B cell (primary cell): ENCODE measurements around the gene UGT2B15. TPM values are rescaled to one million over a fixed set of nuclear protein-coding genes. Genes with fewer than 3 reads are reported as not detected.
"Not testable (repeated sequence)": the region's sequence is repeated elsewhere in the genome, so short reads cannot be mapped to it uniquely, and the experiment has no call there.

Source experiments
- ATAC-seq: fragments of 200-7000 bp; cut with Tn5 transposase; one replicate; pipeline ENCODE4 v1.10.0; 2021; ENCODE audit warnings: low read depth, mild to moderate bottlenecking, moderate number of reproducible peaks, moderate library complexity
- CTCF ChIA-PET: fragments of 350-600 bp; sonication (Branson Sonifier 250); formaldehyde crosslinking; loops from one replicate; lab custom pipeline; 2021; ENCODE audit warnings: antibody characterized with exemption, inconsistent platforms; lab: Charles Lee
- POLR2A ChIA-PET: fragments of 350-600 bp; sonication (Branson Sonifier 250); formaldehyde crosslinking; loops from one replicate; lab custom pipeline; 2021; ENCODE audit warnings: antibody characterized with exemption; lab: Charles Lee
- DNase-seq: peaks from one replicate; pipeline ENCODE4 v3.0.0; 2013
- H2AFZ ChIP-seq: 2 replicates; pipeline ENCODE4 v1.6.1; 2012; ENCODE audit warnings: mild to moderate bottlenecking, low read depth, low read length; ENCODE audit not compliant: insufficient read depth, poor library complexity, severe bottlenecking
- H3K27ac ChIP-seq, 2 donors: 1 replicate in 1 of 2; 2 replicates in 1 of 2; pipeline ENCODE4 v1.5.1; 2012 to 2013; ENCODE audit warnings: low read length in 2 of 2, mild to moderate bottlenecking in 2 of 2, moderate library complexity in 1 of 2
- H3K27me3 ChIP-seq, 4 experiments: fragments of 200-600 bp in 1 of 4; sonication (generic) in 1 of 4; replicated peaks in 1 of 4; 1 replicate in 2 of 4; 2 replicates in 2 of 4; pipeline versions ENCODE4 v1.6.1 to v1.7.0; 2013 to 2016; ENCODE audit warnings: low read length in 3 of 4, mild to moderate bottlenecking in 2 of 4, mixed read lengths in 1 of 4, moderate library complexity in 1 of 4; ENCODE audit not compliant: insufficient read depth in 4 of 4, control insufficient read depth in 3 of 4; ENCODE audit errors: control extremely low read depth in 1 of 4
- H3K36me3 ChIP-seq, 2 experiments: replicated peaks in 1 of 2; 1 replicate in 1 of 2; 2 replicates in 1 of 2; pipeline versions ENCODE4 v1.6.1 to v1.7.1; 2013; ENCODE audit warnings: low read length in 1 of 2; ENCODE audit not compliant: insufficient read depth in 2 of 2, control insufficient read depth in 1 of 2; ENCODE audit errors: control extremely low read depth in 1 of 2, extremely low read depth in 1 of 2
- H3K4me1 ChIP-seq, 2 donors: fragments of 200-600 bp in 1 of 2; sonication (generic) in 1 of 2; 1 replicate in 1 of 2; 2 replicates in 1 of 2; pipeline versions ENCODE4 v1.5.1 to v1.6.1; 2013 to 2017; ENCODE audit warnings: low read length in 2 of 2; ENCODE audit not compliant: control insufficient read depth in 2 of 2, insufficient read depth in 2 of 2
- H3K4me2 ChIP-seq: replicated peaks from 2 replicates; pipeline ENCODE3; 2012; ENCODE audit warnings: mild to moderate bottlenecking, low read depth, low read length; ENCODE audit not compliant: poor library complexity, severe bottlenecking
- H3K4me3 ChIP-seq, 5 experiments: fragments of 200-600 bp in 1 of 5; sonication (generic) in 1 of 5; 1 replicate in 3 of 5; 2 replicates in 2 of 5; pipeline versions ENCODE4 v1.5.1 to v1.7.0; 2011 to 2016; ENCODE audit warnings: low read length in 4 of 5, mild to moderate bottlenecking in 4 of 5, low read depth in 2 of 5, control low read depth in 1 of 5, moderate library complexity in 1 of 5; ENCODE audit not compliant: insufficient read depth in 1 of 5; ENCODE audit errors: control extremely low read depth in 1 of 5, extremely low read depth in 1 of 5
- H3K79me2 ChIP-seq: fragments of 200-600 bp; sonication (generic); one replicate; pipeline ENCODE4 v1.6.0; 2016; ENCODE audit warnings: low read length; ENCODE audit not compliant: control insufficient read depth, insufficient read depth
- H3K9ac ChIP-seq: fragments of 200-600 bp; sonication (generic); 2 replicates; pipeline ENCODE4 v1.6.1; 2017; ENCODE audit warnings: mild to moderate bottlenecking, low read length, moderate library complexity
- H3K9me3 ChIP-seq, 3 donors: one replicate each; pipeline versions ENCODE4 v1.6.1 to v1.7.1; 2013; ENCODE audit warnings: low read length in 2 of 3; ENCODE audit not compliant: control insufficient read depth in 2 of 3, insufficient read depth in 1 of 3; ENCODE audit errors: control extremely low read depth in 1 of 3
- H4K20me1 ChIP-seq: 2 replicates; pipeline ENCODE4 v1.6.0; 2012; ENCODE audit warnings: mild to moderate bottlenecking, low read length; ENCODE audit not compliant: insufficient read depth, control insufficient read depth, poor library complexity, severe bottlenecking
- H3K27ac Mint-ChIP-seq: one replicate; pipeline ENCODE4 v1.8.0; 2021; ENCODE audit warnings: mixed read lengths
- H3K27me3 Mint-ChIP-seq: one replicate; pipeline ENCODE4 v1.8.0; 2021; ENCODE audit warnings: mixed read lengths
- H3K4me1 Mint-ChIP-seq: one replicate; pipeline ENCODE4 v1.8.0; 2021; ENCODE audit warnings: mixed read lengths
- H3K4me3 Mint-ChIP-seq: one replicate; pipeline ENCODE4 v1.8.0; 2021; ENCODE audit warnings: mixed read lengths
- H3K9me3 Mint-ChIP-seq: one replicate; pipeline ENCODE4 v1.8.0; 2022; ENCODE audit warnings: mixed read lengths; ENCODE audit not compliant: insufficient read depth
- WGBS: methylation state at CpG from one replicate; pipeline ENCODE4 v1.1.5; 2013; ENCODE audit warnings: missing lambda C conversion rate; ENCODE audit not compliant: insufficient coverage; 5-methylcytosine and 5-hydroxymethylcytosine counted together
- intact Hi-C: fragments of 100-400 bp; cut with micrococcal nuclease; formaldehyde crosslinking; loops from one replicate; pipeline ENCODE4 v1.10.0; 2022
- polyA plus RNA-seq: library from polyadenylated mRNA; depleted of rRNA; stranded (reverse); fragments of >200 nt; gene quantifications from 2 replicates; pipeline ENCODE4 v1.2.3, GENCODE V29; 2012
- total RNA-seq, 2 donors: library from RNA; stranded (reverse); fragments of 120-200 nt in 1 of 2; gene quantifications; 1 replicate in 1 of 2; 2 replicates in 1 of 2; pipeline versions ENCODE4 v1.2.3 to v1.2.4, GENCODE V29; 2013 to 2022

UGT2B15 gene
- total and polyA plus RNA-seq, 2 donors (not counting 1 experiment from before 2014, with no cell fraction given) = not detected

DNA sequence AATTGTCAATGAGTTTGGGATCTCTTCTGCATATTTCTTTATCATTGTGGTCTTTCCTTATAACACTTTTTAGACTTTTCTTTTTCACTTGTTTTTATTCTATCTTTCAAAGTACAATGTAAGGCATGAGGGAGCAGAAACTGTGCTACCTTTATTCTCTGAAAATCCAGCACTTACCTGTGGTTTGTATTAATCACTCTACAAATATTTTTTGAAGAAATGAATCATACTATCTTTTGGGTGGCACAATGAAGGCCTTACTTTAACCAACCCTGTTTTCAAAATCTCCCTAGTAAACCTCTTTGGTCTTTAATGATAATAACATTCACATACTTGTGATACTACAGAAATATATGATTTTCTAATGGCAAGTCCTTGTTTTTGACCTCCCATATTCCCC lies 2.9 kb downstream of the UGT2B15 start:
- H2AFZ ChIP-seq, intact Hi-C loops, H3K36me3 ChIP-seq, H3K27me3 ChIP-seq, H3K27ac ChIP-seq, H3K9ac ChIP-seq, H3K4me2 ChIP-seq, ATAC-seq, H3K4me3 ChIP-seq, POLR2A ChIA-PET, H3K79me2 ChIP-seq, H3K9me3 Mint-ChIP-seq, H3K9me3 ChIP-seq, CTCF ChIA-PET, H3K4me1 Mint-ChIP-seq, H3K4me3 Mint-ChIP-seq, DNase-seq, H3K4me1 ChIP-seq, H4K20me1 ChIP-seq, H3K27ac Mint-ChIP-seq, H3K27me3 Mint-ChIP-seq: not testable (repeated sequence)

DNA sequence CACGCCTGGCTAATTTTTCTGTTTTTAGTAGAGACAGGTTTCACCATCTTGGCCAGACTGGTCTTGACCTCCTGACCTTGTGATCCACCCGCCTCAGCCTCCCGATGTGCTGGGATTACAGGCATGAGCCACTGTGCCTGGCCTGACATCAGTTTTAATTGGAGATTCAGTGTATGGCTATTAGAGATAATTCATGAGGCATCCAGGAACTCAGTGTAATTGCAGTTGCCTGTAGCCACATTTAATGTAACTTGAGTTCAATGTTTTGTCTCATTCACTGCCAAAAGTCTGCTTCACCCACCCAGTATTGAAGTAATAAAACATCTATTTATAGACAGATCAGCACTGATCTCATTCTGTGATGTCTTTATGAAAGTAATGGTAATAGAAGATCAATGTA lies 5.7 kb downstream of the UGT2B15 start:
- H2AFZ ChIP-seq, CTCF ChIA-PET, H3K4me3 ChIP-seq, DNase-seq, H3K27ac ChIP-seq, intact Hi-C loops, H3K27me3 ChIP-seq, H3K4me1 ChIP-seq, H3K4me2 ChIP-seq, H3K4me1 Mint-ChIP-seq, POLR2A ChIA-PET, H4K20me1 ChIP-seq, H3K79me2 ChIP-seq, H3K36me3 ChIP-seq, H3K27me3 Mint-ChIP-seq, H3K27ac Mint-ChIP-seq, H3K9ac ChIP-seq, H3K4me3 Mint-ChIP-seq, H3K9me3 ChIP-seq, H3K9me3 Mint-ChIP-seq, ATAC-seq: not testable (repeated sequence)
- WGBS = 100% methylated on average over 1 of the region's 3 CpGs

- H3K27ac Mint-ChIP-seq, H3K36me3 ChIP-seq, H3K9ac ChIP-seq, intact Hi-C loops, H3K4me3 Mint-ChIP-seq, CTCF ChIA-PET, DNase-seq, H3K4me3 ChIP-seq, ATAC-seq, H3K27me3 Mint-ChIP-seq, H3K4me1 ChIP-seq, POLR2A ChIA-PET, H3K9me3 ChIP-seq, H3K79me2 ChIP-seq, H3K4me1 Mint-ChIP-seq, H3K27ac ChIP-seq, H2AFZ ChIP-seq, H3K27me3 ChIP-seq, H4K20me1 ChIP-seq, H3K4me2 ChIP-seq, H3K9me3 Mint-ChIP-seq: not testable (repeated sequence)
- WGBS = no CpG with 5 or more reads among the region's 1 CpG
These were observed 7.4 kb downstream of the UGT2B15 start for GRCh38 chr4:68662836-68663574.
